NCI-H1417 treated with DMSO at 0.1 percent for 48 hours (cell line): ENCODE measurements around the gene HHIPL2.
A peak's percentile ranks its signal among the peaks of the same experiment; 100 is the strongest.

ENCODE experiments used
- DNase-seq: peaks from one replicate; lab custom pipeline; 2025; lab: John Stamatoyannopoulos, UW

HHIPL2 gene

GRCh38 chr1:222547944-222548671 is at the start of gene HHIPL2:
Gene HHIPL2 (minus strand): TSS chr1:222548104. CDS start chr1:222548044, 60 bp downstream.
- DNase-seq, result no peak

- DNase-seq, result no peak
Measured at GRCh38 chr1:222596696-222597095, 48.8 kb upstream of the HHIPL2 start.

GRCh38 chr1:222594789-222595188 is 46.9 kb upstream of the HHIPL2 start:
- DNase-seq, result no peak

- no peak for DNase-seq
Measured at GRCh38 chr1:222592171-222592570, 44.3 kb upstream of the HHIPL2 start.

GRCh38 chr1:222589462-222590302 is 41.8 kb upstream of the HHIPL2 start, which contains the start of gene TAF1A:
Gene TAF1A (minus strand): TSS chr1:222589933.
- DNase-seq, result peak; percentile 47

GRCh38 chr1:222588135-222588534 is 40.2 kb upstream of the HHIPL2 start:
- no peak for DNase-seq

- DNase-seq, result no peak
Measured at GRCh38 chr1:222586842-222587241, 38.9 kb upstream of the HHIPL2 start.

GRCh38 chr1:222583079-222583478 is 35.2 kb upstream of the HHIPL2 start:
- DNase-seq, result no peak

GRCh38 chr1:222582099-222582774 is 34.3 kb upstream of the HHIPL2 start:
- no peak for DNase-seq

GRCh38 chr1:222579316-222579715 is 31.4 kb upstream of the HHIPL2 start:
- no peak for DNase-seq

- DNase-seq, result no peak
Measured at GRCh38 chr1:222570837-222571236, 22.9 kb upstream of the HHIPL2 start.

- DNase-seq, result no peak
Measured at GRCh38 chr1:222561656-222562055, 13.8 kb upstream of the HHIPL2 start.

GRCh38 chr1:222557574-222557973 is 9.7 kb upstream of the HHIPL2 start:
- DNase-seq, result no peak

- no peak for DNase-seq
Measured at GRCh38 chr1:222557148-222557547, 9.2 kb upstream of the HHIPL2 start.

GRCh38 chr1:222555992-222556615 is 8.2 kb upstream of the HHIPL2 start:
- no peak for DNase-seq

GRCh38 chr1:222554177-222554576 is 6.3 kb upstream of the HHIPL2 start:
- no peak for DNase-seq

GRCh38 chr1:222552882-222553281 is 5.0 kb upstream of the HHIPL2 start:
- no peak for DNase-seq

- no peak for DNase-seq
Measured at GRCh38 chr1:222547260-222547614, 667 bp downstream of the HHIPL2 start.

GRCh38 chr1:222546548-222547259 is 1.2 kb downstream of the HHIPL2 start:
- DNase-seq, result peak; percentile 31

- no peak for DNase-seq
Measured at GRCh38 chr1:222546091-222546490, 1.8 kb downstream of the HHIPL2 start.

- no peak for DNase-seq
Measured at GRCh38 chr1:222543817-222544216, 4.1 kb downstream of the HHIPL2 start.

- DNase-seq, result no peak
Measured at GRCh38 chr1:222540598-222540995, 7.3 kb downstream of the HHIPL2 start.
